Ovary (tissue), 9 donors: ENCODE results near the gene CNN3. TPM values are rescaled to one million over a fixed set of nuclear protein-coding genes. Genes with fewer than 3 reads are reported as not detected.

Experiments used
- DNase-seq, 5 donors: peaks; one replicate each; pipeline ENCODE4 v3.0.0-alpha.2; 2019 to 2020
- H3K27ac ChIP-seq, 2 donors: fragments of 200-600 bp; one replicate each; pipeline versions ENCODE4 v1.5.1 to v1.8.0; 2019 to 2022
- H3K27me3 ChIP-seq: fragments of 200-600 bp; one replicate; pipeline ENCODE4 v1.8.0; 2022
- H3K36me3 ChIP-seq: fragments of 200-600 bp; sonication (generic); one replicate; pipeline ENCODE4 v1.5.1; 2019
- H3K4me1 ChIP-seq: one replicate; pipeline ENCODE4 v1.8.1; 2013; ENCODE audit warnings: mild to moderate bottlenecking, moderate library complexity; ENCODE audit not compliant: insufficient read depth
- H3K4me3 ChIP-seq: fragments of 200-600 bp; sonication (generic); one replicate; pipeline ENCODE4 v1.5.1; 2017
- H3K9me3 ChIP-seq, 2 donors: fragments of 200-600 bp in 1 of 2; sonication (generic) in 1 of 2; one replicate each; pipeline versions ENCODE4 v1.5.1 to v1.8.1; 2013 to 2019; ENCODE audit warnings: mild to moderate bottlenecking in 1 of 2, moderate library complexity in 1 of 2
- CTCF ChIP-seq, 3 donors: fragments of 450-650 bp in 2 of 3; fragments of 200-600 bp in 1 of 3; IDR thresholded peaks; one replicate each; pipeline versions ENCODE4 v1.5.1 to v1.8.0; 2016 to 2022; ENCODE audit warnings: antibody characterized with exemption in 3 of 3, mild to moderate bottlenecking in 1 of 3
- EP300 ChIP-seq: sonication (generic); formaldehyde crosslinking; IDR thresholded peaks from one replicate; pipeline ENCODE4 v1.6.1; 2017; ENCODE audit warnings: antibody characterized with exemption
- POLR2A ChIP-seq: fragments of 450-650 bp; IDR thresholded peaks from one replicate; pipeline ENCODE4 v1.6.1; 2017; ENCODE audit warnings: antibody characterized with exemption, mild to moderate bottlenecking, moderate library complexity
- WGBS, 3 donors: extraction: QIAGEN DNeasy Blood & Tissue Kit in 1 of 3; methylation state at CpG; one replicate each; pipeline versions ENCODE4 v1.1.5 to v1.1.7; 2013 to 2017; 5-methylcytosine and 5-hydroxymethylcytosine counted together
- intact Hi-C, 4 donors: fragments of 100-400 bp; cut with DNase I; formaldehyde crosslinking; loops; one replicate each; pipeline versions ENCODE4 v1.11.0 to v1.15.1; 2022 to 2023
- polyA plus RNA-seq, 2 donors: library from polyadenylated mRNA; stranded (reverse); fragments of 200-250 nt in 1 of 2; fragments of 350-450 nt in 1 of 2; fragmentation: Illumina TruSeq in 1 of 2; extraction: RNeasy Lipid Tissue Mini Kit (QIAGEN cat#74804) in 1 of 2; gene quantifications; one replicate each; pipeline ENCODE4 v1.2.3, GENCODE V29; 2013 to 2014
- total RNA-seq, 7 donors: library from RNA; depleted of rRNA in 2 of 7; stranded (reverse); fragments of >200 nt in 2 of 7; fragmentation: NEBNext Ultra II Directional in 3 of 7; extraction: Animal tissue kit (Norgen Biotek cat#: 25700) in 3 of 7; gene quantifications; one replicate each; pipeline versions ENCODE4 v1.1.0 to v1.2.4, GENCODE V29; 2016 to 2023
- donor health status: DM: no; HTN: no; CAD: no; lungs with moderate emphysema.
- donor health status: DM: no; HTN: no; CAD: no.
- donor health status: Bipolar disorder and iron deficiency.
- donor health status: DM: yes; HTN: yes; CAD: no.
- donor health status: DM: no; HTN: no; CAD: no.
- donor health status: DM: yes; HTN: yes; CAD: no.

Gene CNN3
- total and polyA plus RNA-seq, 9 donors: 145 to 374 (median 272) TPM

GRCh38 chr1:94907136-94907535 lies 19.8 kb downstream of the CNN3 start:
- TF ChIP-seq EP300 (no peak), POLR2A (no peak), CTCF (IDR thresholded peaks at IDR 0.05) (no peak)
- intact Hi-C loops: no loop called here
- 41 to 49% (median 46%) methylated on average over 3 of the region's 3 CpGs for WGBS, 3 donors
- H3K4me1 ChIP-seq: peaks cover 25% of the 10 kb centered on the region
- DNase-seq: no peak
- no peak overlapping the region for H3K4me3 ChIP-seq
- H3K36me3 ChIP-seq: no peaks in the 10 kb centered on the region
- H3K27ac ChIP-seq: no peak overlapping the region
- no peaks in the 10 kb centered on the region for H3K9me3 ChIP-seq
- H3K27me3 ChIP-seq: no peaks in the 10 kb centered on the region

GRCh38 chr1:94906382-94906781 lies 20.5 kb downstream of the CNN3 start:
- H3K27me3 ChIP-seq: no peaks in the 10 kb centered on the region
- TF ChIP-seq POLR2A (no peak), EP300 (no peak), CTCF (IDR thresholded peaks at IDR 0.05) (no peak)
- H3K4me1 ChIP-seq: peaks cover 23% of the 10 kb centered on the region
- no peak for DNase-seq
- 36 to 68% (median 42%) methylated on average over 5 of the region's 5 CpGs for WGBS, 3 donors
- H3K36me3 ChIP-seq: no peaks in the 10 kb centered on the region
- no peak overlapping the region for H3K4me3 ChIP-seq
- no peaks in the 10 kb centered on the region for H3K9me3 ChIP-seq
- H3K27ac ChIP-seq: no peak overlapping the region
- intact Hi-C loops: no loop called here

GRCh38 chr1:94905207-94905606 lies 21.7 kb downstream of the CNN3 start:
- Histone ChIP-seq H3K4me1 (peaks cover 19% of the 10 kb centered on the region), H3K9me3 (no peaks in the 10 kb centered on the region), H3K4me3 (no peak overlapping the region), H3K36me3 (no peaks in the 10 kb centered on the region), H3K27ac (no peak overlapping the region), H3K27me3 (no peaks in the 10 kb centered on the region)
- TF ChIP-seq POLR2A (no peak), CTCF (IDR thresholded peaks at IDR 0.05) (no peak), EP300 (no peak)
- intact Hi-C loops: no loop called here
- DNase-seq: no peak
- 94 to 97% (median 94%) methylated on average over 4 of the region's 4 CpGs for WGBS, 3 donors

- WGBS, 3 donors: 56 to 71% (median 69%) methylated on average over 7 of the region's 7 CpGs
- TF ChIP-seq EP300: no peak
- TF ChIP-seq CTCF (IDR thresholded peaks at IDR 0.05): no peak
- Histone ChIP-seq H3K9me3 (no peaks in the 10 kb centered on the region), H3K36me3 (no peaks in the 10 kb centered on the region), H3K4me1 (peaks cover 18% of the 10 kb centered on the region), H3K4me3 (no peak overlapping the region), H3K27ac (peak overlapping the region in 1 of 2 donors; percentile 6), H3K27me3 (no peaks in the 10 kb centered on the region)
- DNase-seq: no peak
- intact Hi-C loops: no loop called here
These were observed 23.5 kb downstream of the CNN3 start for GRCh38 chr1:94903280-94904009.
